Heart right ventricle (tissue), 16 donors: Measurements from ENCODE around the gene INTS12. TPM values are rescaled to one million over a fixed set of nuclear protein-coding genes. Genes with fewer than 3 reads are reported as not detected.

ENCODE experiments used
- ATAC-seq, 8 donors: fragments of 200-7000 bp; cut with Tn5 transposase; one replicate each; pipeline ENCODE4 v1.9.1; 2020; ENCODE audit warnings: mild to moderate bottlenecking in 8 of 8, moderate library complexity in 8 of 8, moderate number of reproducible peaks in 1 of 8
- DNase-seq, 2 donors: peaks; one replicate each; pipeline ENCODE4 v3.0.0-alpha.2; 2020
- H3K27ac ChIP-seq, 10 donors: fragments of 200-600 bp; sonication (generic) in 2 of 10; one replicate each; pipeline versions ENCODE4 v1.5.0 to v1.8.0; 2020 to 2022; ENCODE audit warnings: mild to moderate bottlenecking in 3 of 10
- H3K27me3 ChIP-seq, 7 donors: fragments of 200-600 bp; one replicate each; pipeline ENCODE4 v1.8.0; 2021 to 2022; ENCODE audit warnings: mild to moderate bottlenecking in 2 of 7
- H3K36me3 ChIP-seq, 9 donors: fragments of 200-600 bp; sonication (generic) in 1 of 9; one replicate each; pipeline versions ENCODE4 v1.5.0 to v1.8.0; 2020 to 2022; ENCODE audit warnings: mild to moderate bottlenecking in 2 of 9
- H3K4me1 ChIP-seq, 9 donors: fragments of 200-600 bp; sonication (generic) in 1 of 9; one replicate each; pipeline versions ENCODE4 v1.5.0 to v1.8.0; 2020 to 2022; ENCODE audit warnings: mild to moderate bottlenecking in 4 of 9
- H3K4me3 ChIP-seq, 10 donors: fragments of 200-600 bp; sonication (generic) in 2 of 10; one replicate each; pipeline versions ENCODE4 v1.5.0 to v1.8.0; 2020 to 2022; ENCODE audit warnings: mild to moderate bottlenecking in 7 of 10, moderate library complexity in 2 of 10
- H3K9me3 ChIP-seq, 11 donors: fragments of 200-600 bp in 10 of 11; sonication (generic) in 2 of 11; one replicate each; pipeline versions ENCODE4 v1.5.0 to v1.8.0; 2013 to 2022; ENCODE audit warnings: mild to moderate bottlenecking in 2 of 11, control low read depth in 1 of 11, moderate library complexity in 1 of 11
- WGBS, 2 donors: extraction: QIAGEN DNeasy Blood & Tissue Kit; methylation state at CpG; one replicate each; pipeline ENCODE4 v1.1.7; 2013; ENCODE audit warnings: inconsistent platforms in 1 of 2; 5-methylcytosine and 5-hydroxymethylcytosine counted together
- intact Hi-C, 10 donors: fragments of 100-400 bp; cut with DNase I; formaldehyde crosslinking; loops; one replicate each; pipeline versions ENCODE4 v1.11.1 to v1.14.2; 2022
- polyA plus RNA-seq, 2 donors: library from polyadenylated mRNA; stranded (reverse); fragments of 200-250 nt; gene quantifications; one replicate each; pipeline ENCODE4 v1.2.3, GENCODE V29; 2013
- total RNA-seq, 10 donors: library from RNA; stranded (reverse); fragmentation: NEBNext Ultra II Directional in 3 of 10; extraction: Animal tissue kit (Norgen Biotek cat#: 25700) in 3 of 10; gene quantifications; one replicate each; pipeline versions ENCODE4 v1.2.1 to v1.2.4, GENCODE V29; 2021 to 2023
- TF ChIP-seq, protein P1 (sequence below), 9 donors: fragments of 200-600 bp; sonication (generic) in 2 of 9; IDR thresholded peaks; one replicate each; pipeline versions ENCODE4 v1.5.0 to v1.8.0; 2021 to 2022; ENCODE audit warnings: antibody characterized with exemption in 9 of 9, mild to moderate bottlenecking in 5 of 9, moderate library complexity in 1 of 9
- donor health status: Arrhythmogenic right ventricular cardiomyopathy.
- donor health status: ischemic (EF 13 %, LVEDD 7.1; RV severe dilation, severe dysfunction).
- donor health status: healthy with polysubstance abuse.
- donor health status: DM: no; HTN: yes; CAD: no.
- donor health status: DM: no; HTN: no; CAD: no.
- donor health status: ischemic (EF 25% LVEDD 6.9; RV normal size, moderate dysfunction).
- donor health status: ischemic (EF 25% LVEDD 5.7; RV mildly dilated, moderate dysfunction).
- donor health status: healthy.
- donor health status: DM: yes; HTN: yes; CAD: no.
- donor health status: Ischemic cardiomyopathy.
- donor health status: ischemic (EF 35%, LVEDD 5.7; RV mildly dilated, moderate dysfunction).
- donor health status: nonischemic (EF 11% LVEDD 7.7; RV severe dilation, severe dysfunction).
- donor health status: DM: yes; HTN: yes; CAD: no.
- donor health status: PGD.
- donor health status: ischemic (EF 29% LVEDD 5.4; RV normal size, mild dysfunction).
- donor health status: nonischemic (EF 23%, LVEDD 6.1; RV moderate dilation, normal function).

Gene INTS12
- total and polyA plus RNA-seq, 12 donors: 7.8 to 27.5 (median 22.3) TPM

DNA sequence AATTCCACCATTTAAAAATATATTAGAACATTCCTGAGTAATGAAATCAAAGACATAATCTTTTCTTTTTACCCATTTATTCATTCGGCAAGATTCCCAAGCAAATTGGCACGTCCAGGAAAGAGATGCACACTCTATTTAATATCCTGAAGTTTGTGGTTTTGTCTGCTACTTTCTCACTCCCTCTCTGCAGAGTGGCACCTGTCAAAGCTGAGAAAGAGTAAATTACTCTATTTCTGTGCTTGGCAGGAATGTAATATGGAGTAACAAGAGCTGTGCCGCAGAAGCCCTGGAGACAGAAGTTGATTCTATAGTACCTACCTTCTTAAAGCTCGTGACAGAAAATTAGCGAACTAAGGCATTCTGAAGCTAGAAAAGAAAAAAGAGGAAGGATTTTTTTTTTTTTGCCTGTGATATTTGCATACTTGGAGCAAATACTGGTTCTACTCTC is 5.6 kb upstream of the INTS12 start:
- H3K36me3 ChIP-seq: peaks cover 0 to 3% (median 0%) of the 10 kb centered on the region in 9 donors
- no peaks in the 10 kb centered on the region for H3K9me3 ChIP-seq
- no peaks in the 10 kb centered on the region for H3K27me3 ChIP-seq
- H3K4me1 ChIP-seq: peaks cover 0 to 30% (median 8%) of the 10 kb centered on the region in 9 donors
- no peak overlapping the region for H3K27ac ChIP-seq
- TF ChIP-seq, protein P1, sequence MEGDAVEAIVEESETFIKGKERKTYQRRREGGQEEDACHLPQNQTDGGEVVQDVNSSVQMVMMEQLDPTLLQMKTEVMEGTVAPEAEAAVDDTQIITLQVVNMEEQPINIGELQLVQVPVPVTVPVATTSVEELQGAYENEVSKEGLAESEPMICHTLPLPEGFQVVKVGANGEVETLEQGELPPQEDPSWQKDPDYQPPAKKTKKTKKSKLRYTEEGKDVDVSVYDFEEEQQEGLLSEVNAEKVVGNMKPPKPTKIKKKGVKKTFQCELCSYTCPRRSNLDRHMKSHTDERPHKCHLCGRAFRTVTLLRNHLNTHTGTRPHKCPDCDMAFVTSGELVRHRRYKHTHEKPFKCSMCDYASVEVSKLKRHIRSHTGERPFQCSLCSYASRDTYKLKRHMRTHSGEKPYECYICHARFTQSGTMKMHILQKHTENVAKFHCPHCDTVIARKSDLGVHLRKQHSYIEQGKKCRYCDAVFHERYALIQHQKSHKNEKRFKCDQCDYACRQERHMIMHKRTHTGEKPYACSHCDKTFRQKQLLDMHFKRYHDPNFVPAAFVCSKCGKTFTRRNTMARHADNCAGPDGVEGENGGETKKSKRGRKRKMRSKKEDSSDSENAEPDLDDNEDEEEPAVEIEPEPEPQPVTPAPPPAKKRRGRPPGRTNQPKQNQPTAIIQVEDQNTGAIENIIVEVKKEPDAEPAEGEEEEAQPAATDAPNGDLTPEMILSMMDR (IDR thresholded peaks at IDR 0.05): no peak
- H3K4me3 ChIP-seq: peak overlapping the region in 1 of 10 donors; percentile 25
- intact Hi-C loops: loop anchor here in 3 of 10 donors (10.0 kb wide), 2 partner anchors 491 to 569 kb away; partner anchors contain the start of gene TET2 (in 1 of the 3)
- 77 to 86% methylated on average over 5 of the region's 5 CpGs for WGBS, 2 donors
- DNase-seq (no peak), ATAC-seq (no peak)

DNA sequence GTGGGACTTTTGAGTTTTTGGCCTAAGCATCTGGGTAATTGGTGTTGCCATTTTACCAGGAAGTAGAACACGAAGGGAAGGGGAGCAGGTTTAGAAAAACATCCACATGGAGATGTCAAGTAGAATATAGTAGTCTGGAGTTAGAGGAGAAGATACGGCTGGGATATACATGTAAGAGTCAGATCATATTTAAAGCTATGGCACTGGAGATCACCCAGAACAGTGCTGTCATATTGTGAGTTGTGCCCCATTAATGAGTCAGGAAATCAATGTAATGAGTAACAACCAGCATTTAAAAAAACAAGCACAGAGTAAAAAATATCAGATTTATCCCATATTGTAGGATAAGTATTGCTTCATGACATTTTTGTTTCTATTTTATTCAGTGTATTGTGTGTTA is 4.3 kb upstream of the INTS12 start:
- Histone ChIP-seq H3K27me3 (no peaks in the 10 kb centered on the region), H3K36me3 (no peaks in the 10 kb centered on the region), H3K4me1 (peaks cover 0 to 33% (median 11%) of the 10 kb centered on the region in 9 donors), H3K9me3 (no peaks in the 10 kb centered on the region), H3K4me3 (no peak overlapping the region), H3K27ac (no peak overlapping the region)
- TF ChIP-seq, protein P1 (IDR thresholded peaks at IDR 0.05): no peak
- DNase-seq: no peak
- intact Hi-C loops: loop anchor here in 3 of 10 donors (10.0 kb wide), 2 partner anchors 492 to 568 kb away; partner anchors contain the start of gene TET2 (in 1 of the 3)
- 79 to 91% methylated on average over 2 of the region's 2 CpGs for WGBS, 2 donors
- ATAC-seq: no peak

DNA sequence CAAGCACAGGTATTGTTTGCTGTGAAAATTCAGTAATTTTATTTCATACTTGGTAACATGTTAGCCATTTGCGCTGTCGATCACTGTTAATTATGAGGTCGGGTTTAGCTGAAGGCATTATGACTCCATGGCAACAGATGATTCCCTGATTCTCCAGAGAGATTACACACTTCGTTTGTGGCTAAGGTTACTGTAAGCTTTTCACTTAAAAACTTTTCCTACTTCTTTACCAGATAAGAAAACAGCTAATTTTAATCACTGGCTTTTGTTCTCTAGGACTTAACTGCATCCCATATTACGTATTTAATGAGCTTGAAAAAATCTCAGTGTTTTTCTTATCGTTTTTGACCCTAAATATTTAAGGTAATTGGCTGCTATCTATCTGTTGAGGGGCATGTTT is 2.2 kb upstream of the INTS12 start:
- ATAC-seq (no peak), DNase-seq (no peak)
- Histone ChIP-seq H3K27me3 (no peaks in the 10 kb centered on the region), H3K27ac (no peak overlapping the region), H3K4me3 (no peak overlapping the region), H3K4me1 (peaks cover 0 to 49% (median 26%) of the 10 kb centered on the region in 9 donors), H3K9me3 (no peaks in the 10 kb centered on the region), H3K36me3 (no peaks in the 10 kb centered on the region)
- intact Hi-C loops: loop anchor here in 3 of 10 donors (10.0 kb wide), 2 partner anchors 494 to 566 kb away; partner anchors contain the start of gene TET2 (in 1 of the 3)
- 75 to 78% methylated on average over 6 of the region's 6 CpGs for WGBS, 2 donors
- TF ChIP-seq, protein P1 (IDR thresholded peaks at IDR 0.05): no peak

DNA sequence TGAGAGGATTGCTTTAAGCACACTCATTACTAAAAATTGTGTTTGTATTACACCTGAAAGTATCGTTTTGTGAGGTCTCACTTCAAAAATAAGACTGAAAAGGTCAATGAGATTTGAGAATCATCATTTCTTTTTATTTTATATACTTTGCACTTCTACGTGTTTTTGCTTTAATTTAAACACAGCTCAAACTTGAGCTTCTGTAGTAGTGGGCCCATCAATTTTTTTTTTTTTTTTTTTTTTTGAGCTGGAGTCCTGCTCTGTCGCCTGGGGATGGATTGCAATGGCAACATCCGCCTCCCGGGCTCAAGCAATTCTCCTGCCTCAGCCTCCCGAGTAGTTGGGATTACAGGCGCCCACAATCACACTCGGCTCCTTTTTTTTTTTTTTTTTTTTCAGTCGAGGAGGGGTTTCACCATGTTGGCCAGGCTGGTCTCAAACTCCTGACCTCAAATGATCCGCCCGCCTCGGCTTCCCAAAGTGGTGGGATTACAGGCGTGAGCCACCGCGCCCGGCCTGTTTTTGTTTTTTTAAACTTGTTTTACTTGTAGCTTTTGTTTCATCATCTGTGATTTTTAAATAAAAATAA is 1.6 kb upstream of the INTS12 start:
- peak overlapping the region in 1 of 10 donors; percentile 80 for H3K4me3 ChIP-seq

More for the DNA sequence above, 1.6 kb upstream of the INTS12 start:
- Histone ChIP-seq H3K27me3 (no peaks in the 10 kb centered on the region), H3K4me1 (peaks cover 0 to 45% (median 26%) of the 10 kb centered on the region in 9 donors), H3K36me3 (no peaks in the 10 kb centered on the region), H3K9me3 (no peaks in the 10 kb centered on the region), H3K27ac (no peak overlapping the region)
- intact Hi-C loops: loop anchor here in 3 of 10 donors (10.0 kb wide), 2 partner anchors 495 to 565 kb away; partner anchors contain the start of gene TET2 (in 1 of the 3)
- DNase-seq (no peak), ATAC-seq (no peak)
- WGBS, 2 donors: 61 to 67% methylated on average over 16 of the region's 16 CpGs
- TF ChIP-seq, protein P1 (IDR thresholded peaks at IDR 0.05): no peak
